GM12891 (cell line): Measurements from ENCODE around the gene NCBP2.

Experiments used
- PAX5 ChIP-seq: IDR thresholded peaks from 2 replicates; pipeline ENCODE4 v1.6.1; 2011; ENCODE audit warnings: low read length, moderate library complexity, mild to moderate bottlenecking; ENCODE audit not compliant: insufficient read depth, severe bottlenecking
- POLR2A ChIP-seq: IDR thresholded peaks from 2 replicates; pipeline ENCODE4 v1.6.1; 2011; ENCODE audit warnings: low read depth, low read length, control low read depth
- POLR2AphosphoS5 ChIP-seq: IDR thresholded peaks from 2 replicates; pipeline ENCODE4 v1.6.1; 2011; ENCODE audit warnings: low read depth, low read length, control low read depth
- POU2F2 ChIP-seq: IDR thresholded peaks from 2 replicates; pipeline ENCODE4 v1.6.1; 2011; ENCODE audit warnings: low read depth, mild to moderate bottlenecking, control low read depth, low read length, moderate library complexity
- SPI1 ChIP-seq: IDR thresholded peaks from 2 replicates; pipeline ENCODE4 v1.6.1; 2011; ENCODE audit warnings: low read depth, low read length, control low read depth
- TAF1 ChIP-seq: IDR thresholded peaks from 2 replicates; pipeline ENCODE4 v1.6.1; 2011; ENCODE audit warnings: low read depth, low read length, control low read depth

DNA sequence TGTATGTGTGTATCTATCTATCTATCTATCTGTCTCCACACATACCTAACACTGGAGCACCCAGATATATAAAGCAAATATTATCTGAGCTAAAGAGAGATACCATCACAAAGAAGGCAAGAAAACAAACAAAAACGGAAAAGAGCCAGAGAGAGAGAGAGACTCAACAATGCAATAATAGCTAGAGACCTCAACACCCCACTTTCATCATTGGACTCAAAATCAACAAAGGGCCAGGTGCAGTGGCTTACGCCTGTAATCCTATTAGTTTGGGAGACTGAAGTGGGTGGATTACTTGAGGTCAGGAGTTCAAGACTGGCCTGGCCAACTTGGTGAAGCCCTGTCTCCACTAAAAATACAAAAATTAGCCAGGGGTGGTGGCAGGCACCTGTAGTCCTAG lies 23.4 kb downstream of the NCBP2 start:
- TF ChIP-seq POLR2A (no peak), TAF1 (no peak), POLR2AphosphoS5 (no peak), PAX5 (no peak), SPI1 (no peak), POU2F2 (no peak)
